SKM-1 treated with dmso at 0.1 percent for 144 hours (cell line): Measurements from ENCODE around the gene ZBTB20.

Experiments
- DNase-seq: peaks from one replicate; lab custom pipeline; 2025; ENCODE audit not compliant: unreplicated experiment; lab: John Stamatoyannopoulos, UW

ZBTB20 gene

GRCh38 chr3:114553949-114554593 lies 593.0 kb downstream of the ZBTB20 start:
- no peak for DNase-seq

- DNase-seq: no peak
Observed at GRCh38 chr3:114552527-114552812, 594.6 kb downstream of the ZBTB20 start.

- no peak for DNase-seq
Observed at GRCh38 chr3:114551770-114552526, 595.1 kb downstream of the ZBTB20 start.

- no peak for DNase-seq
Observed at GRCh38 chr3:114550165-114550564, 596.9 kb downstream of the ZBTB20 start.

- DNase-seq: no peak
Observed at GRCh38 chr3:114545193-114545592, 601.9 kb downstream of the ZBTB20 start.

- DNase-seq: no peak
Observed at GRCh38 chr3:114542359-114542758, 604.7 kb downstream of the ZBTB20 start.

- DNase-seq: no peak
Observed at GRCh38 chr3:114539525-114539924, 607.6 kb downstream of the ZBTB20 start.

GRCh38 chr3:114538211-114538610 lies 608.9 kb downstream of the ZBTB20 start:
- DNase-seq: no peak

GRCh38 chr3:114528517-114528916 lies 618.6 kb downstream of the ZBTB20 start:
- no peak for DNase-seq

- no peak for DNase-seq
Observed at GRCh38 chr3:114527036-114527644, 619.9 kb downstream of the ZBTB20 start.

- DNase-seq: no peak
Observed at GRCh38 chr3:114525278-114525677, 621.8 kb downstream of the ZBTB20 start.

GRCh38 chr3:114519415-114519814 lies 627.7 kb downstream of the ZBTB20 start:
- no peak for DNase-seq

- DNase-seq: no peak
Observed at GRCh38 chr3:114518206-114518808, 628.8 kb downstream of the ZBTB20 start.

GRCh38 chr3:114510201-114510600 lies 636.9 kb downstream of the ZBTB20 start:
- DNase-seq: no peak

GRCh38 chr3:114509756-114510155 lies 637.3 kb downstream of the ZBTB20 start:
- no peak for DNase-seq

GRCh38 chr3:114508976-114509375 lies 638.1 kb downstream of the ZBTB20 start:
- DNase-seq: no peak

- DNase-seq: no peak
Observed at GRCh38 chr3:114508208-114508607, 638.9 kb downstream of the ZBTB20 start.

GRCh38 chr3:114506591-114507300 lies 640.3 kb downstream of the ZBTB20 start:
- no peak for DNase-seq

- DNase-seq: no peak
Observed at GRCh38 chr3:114504941-114505628, 642.0 kb downstream of the ZBTB20 start.

- DNase-seq: no peak
Observed at GRCh38 chr3:114502204-114502603, 644.9 kb downstream of the ZBTB20 start.

GRCh38 chr3:114499976-114500375 lies 647.1 kb downstream of the ZBTB20 start:
- DNase-seq: no peak
